SK-N-SH (cell line): ENCODE results near the gene HDLBP. TPM values are rescaled to one million over a fixed set of nuclear protein-coding genes. Genes with fewer than 3 reads are reported as not detected.

ENCODE experiments used
- CTCF ChIA-PET: fragments of 300-600, 350-600 bp; formaldehyde crosslinking; extraction: SDS; loops from one replicate; lab custom pipeline; 2021; lab: Yijun Ruan, JAX
- POLR2A ChIA-PET: fragments of 350-600 bp; sonication (Branson Sonifier 250); formaldehyde crosslinking; extraction: SDS; loops from one replicate; lab custom pipeline; 2020; ENCODE audit warnings: antibody characterized with exemption, inconsistent platforms; lab: Yijun Ruan, JAX
- DNase-seq: peaks from one replicate; pipeline ENCODE4 v3.0.0; 2012
- H2AFZ ChIP-seq: fragments of 200-600 bp; sonication (generic); 2 replicates; pipeline ENCODE4 v1.8.1; 2016; ENCODE audit warnings: antibody characterized with exemption, mild to moderate bottlenecking, low read depth
- H3F3A ChIP-seq: fragments of 200-600 bp; sonication (generic); replicated peaks from 2 replicates; pipeline ENCODE3; 2016; ENCODE audit warnings: antibody characterized with exemption, mild to moderate bottlenecking; ENCODE audit not compliant: insufficient read depth
- H3K27ac ChIP-seq, 2 experiments: fragments of 200-500 bp in 1 of 2; fragments of 200-600 bp in 1 of 2; sonication (Bioruptor generic) in 1 of 2; sonication (generic), shearing (Covaris generic) in 1 of 2; 2 replicates each; pipeline versions ENCODE4 v1.5.1 to v1.6.1; 2014 to 2016; ENCODE audit warnings: low read depth in 2 of 2, inconsistent platforms in 1 of 2, low read length in 1 of 2, mild to moderate bottlenecking in 1 of 2, mixed read lengths in 1 of 2
- H3K27me3 ChIP-seq: fragments of 200-600 bp; sonication (generic), shearing (Covaris generic); 2 replicates; pipeline ENCODE4 v1.6.1; 2016; ENCODE audit warnings: mixed run types; ENCODE audit not compliant: insufficient read depth
- H3K36me3 ChIP-seq, 2 experiments: fragments of 200-500 bp in 1 of 2; fragments of 200-600 bp in 1 of 2; sonication (Bioruptor generic) in 1 of 2; sonication (generic) in 1 of 2; replicated peaks in 1 of 2; 2 replicates each; pipeline versions ENCODE3 to v1.5.1; 2014 to 2016; ENCODE audit warnings: low read length in 1 of 2, mild to moderate bottlenecking in 1 of 2; ENCODE audit not compliant: insufficient read depth in 2 of 2, control insufficient read depth in 1 of 2
- H3K4me1 ChIP-seq, 2 experiments: fragments of 200-500 bp in 1 of 2; fragments of 200-600 bp in 1 of 2; sonication (Bioruptor generic) in 1 of 2; sonication (generic), shearing (Covaris generic) in 1 of 2; 2 replicates each; pipeline versions ENCODE4 v1.5.1 to v1.6.1; 2014 to 2016; ENCODE audit warnings: low read depth in 1 of 2, low read length in 1 of 2, mixed run types in 1 of 2; ENCODE audit not compliant: insufficient read depth in 2 of 2, control insufficient read depth in 1 of 2
- H3K4me2 ChIP-seq: fragments of 200-600 bp; sonication (generic), shearing (Covaris generic); 2 replicates; pipeline ENCODE4 v1.6.1; 2017; ENCODE audit warnings: mixed run types
- H3K4me3 ChIP-seq, 2 experiments: fragments of 200-500 bp in 1 of 2; fragments of 200-600 bp in 1 of 2; sonication (Bioruptor generic) in 1 of 2; sonication (generic), shearing (Covaris generic) in 1 of 2; 2 replicates each; pipeline versions ENCODE4 v1.5.1 to v1.8.1; 2014 to 2016; ENCODE audit warnings: low read depth in 2 of 2, inconsistent platforms in 1 of 2, low read length in 1 of 2, mild to moderate bottlenecking in 1 of 2, mixed read lengths in 1 of 2, moderate library complexity in 1 of 2
- H3K79me2 ChIP-seq: fragments of 200-600 bp; sonication (generic); 2 replicates; pipeline ENCODE4 v1.8.1; 2017; ENCODE audit warnings: mild to moderate bottlenecking; ENCODE audit not compliant: insufficient read depth
- H3K9ac ChIP-seq: fragments of 200-600 bp; sonication (generic); 2 replicates; pipeline ENCODE4 v1.6.1; 2017; ENCODE audit warnings: mixed run types
- H3K9me2 ChIP-seq: fragments of 200-600 bp; sonication (generic); 2 replicates; pipeline ENCODE4 v1.6.1; 2017; ENCODE audit warnings: mixed run types
- H3K9me3 ChIP-seq: fragments of 200-600 bp; sonication (generic); 2 replicates; pipeline ENCODE4 v1.6.1; 2017; ENCODE audit warnings: mixed run types, mild to moderate bottlenecking, moderate library complexity
- H4K20me1 ChIP-seq: fragments of 200-600 bp; sonication (generic); 2 replicates; pipeline ENCODE4 v1.6.1; 2017; ENCODE audit warnings: mild to moderate bottlenecking, mixed run types; ENCODE audit not compliant: insufficient read depth
- CHD2 ChIP-seq: fragments of 150-350 bp; IDR thresholded peaks from 2 replicates; pipeline ENCODE4 v1.6.1; 2018; ENCODE audit warnings: low read length; ENCODE audit not compliant: partially characterized antibody
- CTCF ChIP-seq: fragments of 200-600 bp; sonication (generic); IDR thresholded peaks from 2 replicates; pipeline ENCODE4 v1.6.1; 2017; ENCODE audit warnings: antibody characterized with exemption, mild to moderate bottlenecking, moderate library complexity
- EP300 ChIP-seq, 2 experiments: IDR thresholded peaks; 2 replicates each; pipeline versions ENCODE4 v1.4.0 to v1.6.1; 2012; ENCODE audit warnings: borderline replicate concordance in 1 of 2, low read depth in 1 of 2, low read length in 1 of 2
- EZH2phosphoT487 ChIP-seq: fragments of 200-600 bp; sonication (generic); IDR thresholded peaks from 2 replicates; pipeline ENCODE4 v1.6.1; 2017; ENCODE audit warnings: low read depth, mixed run types, mild to moderate bottlenecking, antibody characterized with exemption, moderate library complexity, borderline replicate concordance
- FOXM1 ChIP-seq: IDR thresholded peaks from 2 replicates; pipeline ENCODE4 v1.4.0; 2012; ENCODE audit warnings: low read depth, mild to moderate bottlenecking
- GABPA ChIP-seq: IDR thresholded peaks from 2 replicates; pipeline ENCODE4 v1.4.0; 2012; ENCODE audit warnings: low read depth, mild to moderate bottlenecking
- MAX ChIP-seq: IDR thresholded peaks from 2 replicates; pipeline ENCODE4 v1.4.0; 2012; ENCODE audit warnings: low read depth
- MEF2A ChIP-seq: IDR thresholded peaks from 2 replicates; pipeline ENCODE4 v1.4.0; 2012; ENCODE audit warnings: low read depth, borderline replicate concordance
- PBX3 ChIP-seq: IDR thresholded peaks from 2 replicates; pipeline ENCODE4; 2012
- POLR2AphosphoS5 ChIP-seq: IDR thresholded peaks from 2 replicates; pipeline ENCODE4 v1.6.1; 2012; ENCODE audit warnings: low read depth, low read length
- RCOR1 ChIP-seq: fragments of 150-350 bp; IDR thresholded peaks from 2 replicates; pipeline ENCODE4 v1.6.1; 2017; ENCODE audit warnings: antibody characterized with exemption, low read length
- REST ChIP-seq: IDR thresholded peaks from 2 replicates; pipeline ENCODE4 v1.6.1; 2012; ENCODE audit warnings: mild to moderate bottlenecking, low read depth, low read length, moderate library complexity
- RXRA ChIP-seq: IDR thresholded peaks from 2 replicates; pipeline ENCODE4 v1.4.0; 2012; ENCODE audit warnings: low read depth, mild to moderate bottlenecking, borderline replicate concordance
- SMC3 ChIP-seq: IDR thresholded peaks from 2 replicates; pipeline ENCODE4 v1.6.1; 2012; ENCODE audit warnings: low read depth, low read length, improper control_type of control experiment
- TEAD4 ChIP-seq: IDR thresholded peaks from 2 replicates; pipeline ENCODE4 v1.4.0; 2012; ENCODE audit warnings: mild to moderate bottlenecking, borderline replicate concordance; ENCODE audit not compliant: insufficient read depth
- YY1 ChIP-seq: IDR thresholded peaks from 2 replicates; pipeline ENCODE4 v1.4.0; 2012; ENCODE audit warnings: low read depth, mild to moderate bottlenecking
- ZBTB33 ChIP-seq: IDR thresholded peaks from 2 replicates; pipeline ENCODE4 v1.4.0; 2012; ENCODE audit warnings: low read depth, borderline replicate concordance
- WGBS: methylation state at CpG from one replicate; pipeline ENCODE4 v1.1.6; 2017; ENCODE audit warnings: low lambda C conversion rate; 5-methylcytosine and 5-hydroxymethylcytosine counted together
- polyA plus RNA-seq, 3 experiments: library from polyadenylated mRNA; depleted of rRNA; stranded (reverse); fragments of >200 nt; gene quantifications; 2 replicates each; pipeline ENCODE4 v1.2.3, GENCODE V29; 2012

HDLBP gene
- polyA plus RNA-seq, 1 of the 3 experiments (the other 2 are of a cell fraction), result 263 TPM

GRCh38 chr2:241203218-241204009, 112.1 kb downstream of the HDLBP start:
- TF ChIP-seq MAX (no peak), GABPA (no peak), PBX3 (no peak), CTCF (no peak), YY1 (no peak), EZH2phosphoT487 (no peak), SMC3 (no peak)
- no peaks in the 10 kb centered on the region for H3K36me3 ChIP-seq
- POLR2A ChIA-PET, result no interaction called here
- H2AFZ ChIP-seq, result no peak overlapping the region
- H3K27ac ChIP-seq, result no peak overlapping the region
- CTCF ChIA-PET, result no interaction called here
- peaks cover 0 to 10% of the 10 kb centered on the region in 2 experiments; a peak in 1 of 4 replicates for H3K4me1 ChIP-seq
- H3K9ac ChIP-seq, result no peak overlapping the region
- H3K9me3 ChIP-seq, result no peaks in the 10 kb centered on the region
- no peak overlapping the region for H3K4me3 ChIP-seq
- no peaks in the 10 kb centered on the region for H3K9me2 ChIP-seq
- H3K27me3 ChIP-seq, result no peaks in the 10 kb centered on the region
- WGBS, result 67% methylated on average over 7 of the region's 27 CpGs
- no peaks in the 10 kb centered on the region for H3K79me2 ChIP-seq
- no peak for DNase-seq
- no peak overlapping the region for H3K4me2 ChIP-seq
- no peaks in the 10 kb centered on the region for H3F3A ChIP-seq
- H4K20me1 ChIP-seq, result no peaks in the 10 kb centered on the region

- DNase-seq, result no peak
- Histone ChIP-seq H3K9ac (no peak overlapping the region), H3K79me2 (no peaks in the 10 kb centered on the region), H3K27ac (no peak overlapping the region), H3K4me3 (no peak overlapping the region), H3K36me3 (no peaks in the 10 kb centered on the region), H3K27me3 (no peaks in the 10 kb centered on the region), H2AFZ (no peak overlapping the region), H3K9me3 (no peaks in the 10 kb centered on the region), H3K4me2 (no peak overlapping the region), H3F3A (no peaks in the 10 kb centered on the region), H3K9me2 (no peaks in the 10 kb centered on the region), H3K4me1 (peaks cover 0 to 4% of the 10 kb centered on the region in 2 experiments; a peak in 1 of 4 replicates), H4K20me1 (no peaks in the 10 kb centered on the region)
- WGBS, result no CpG with 5 or more reads among the region's 9 CpGs
- ChIA-PET POLR2A (no interaction called here), CTCF (no interaction called here)
- TF ChIP-seq RCOR1 (no peak), POLR2AphosphoS5 (no peak), REST (no peak), TEAD4 (no peak), RXRA (no peak), FOXM1 (no peak), CHD2 (no peak), ZBTB33 (no peak), EP300 (IDR thresholded peaks at IDR 0.05; ENCODE audit: borderline replicate concordance in 1 of 2, low read depth in 1 of 2, low read length in 1 of 2) (no peak), MEF2A (no peak), GABPA (no peak)
Measured at GRCh38 chr2:241202681-241203080, 112.8 kb downstream of the HDLBP start.
